ENCODE results near the gene ARFGEF2.

The ARFGEF2 gene

DNA sequence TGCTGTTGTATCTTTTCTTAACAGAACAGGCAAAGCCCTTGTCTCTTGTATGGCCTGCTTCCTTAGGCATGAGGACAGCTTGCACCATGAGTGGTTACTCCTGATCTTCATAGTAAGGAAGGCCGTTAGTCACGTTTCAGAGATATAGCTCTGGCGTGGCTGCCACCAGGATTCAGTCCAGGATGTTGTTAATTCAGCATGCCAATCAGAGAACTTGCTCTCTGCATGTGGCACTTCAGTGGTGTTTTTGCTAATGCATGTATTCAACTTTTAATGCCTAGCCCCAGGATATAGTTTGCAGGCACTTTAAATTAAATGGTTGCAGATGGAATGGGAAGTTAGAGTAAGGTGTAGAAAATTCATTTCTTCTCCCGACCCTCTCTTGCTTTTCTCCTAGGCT, 20.0 kb downstream of the ARFGEF2 start:
- no peak for DNase-seq (ENCODE audit: extremely low read depth, low read depth)
- TF ChIP-seq, protein P1, sequence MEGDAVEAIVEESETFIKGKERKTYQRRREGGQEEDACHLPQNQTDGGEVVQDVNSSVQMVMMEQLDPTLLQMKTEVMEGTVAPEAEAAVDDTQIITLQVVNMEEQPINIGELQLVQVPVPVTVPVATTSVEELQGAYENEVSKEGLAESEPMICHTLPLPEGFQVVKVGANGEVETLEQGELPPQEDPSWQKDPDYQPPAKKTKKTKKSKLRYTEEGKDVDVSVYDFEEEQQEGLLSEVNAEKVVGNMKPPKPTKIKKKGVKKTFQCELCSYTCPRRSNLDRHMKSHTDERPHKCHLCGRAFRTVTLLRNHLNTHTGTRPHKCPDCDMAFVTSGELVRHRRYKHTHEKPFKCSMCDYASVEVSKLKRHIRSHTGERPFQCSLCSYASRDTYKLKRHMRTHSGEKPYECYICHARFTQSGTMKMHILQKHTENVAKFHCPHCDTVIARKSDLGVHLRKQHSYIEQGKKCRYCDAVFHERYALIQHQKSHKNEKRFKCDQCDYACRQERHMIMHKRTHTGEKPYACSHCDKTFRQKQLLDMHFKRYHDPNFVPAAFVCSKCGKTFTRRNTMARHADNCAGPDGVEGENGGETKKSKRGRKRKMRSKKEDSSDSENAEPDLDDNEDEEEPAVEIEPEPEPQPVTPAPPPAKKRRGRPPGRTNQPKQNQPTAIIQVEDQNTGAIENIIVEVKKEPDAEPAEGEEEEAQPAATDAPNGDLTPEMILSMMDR (IDR thresholded peaks at IDR 0.05; ENCODE audit: low read depth, low read length, missing control alignments) = no peak
- no peak overlapping the region for H3K4me3 ChIP-seq (replicated peaks; ENCODE audit: low read depth, low read length)

DNA sequence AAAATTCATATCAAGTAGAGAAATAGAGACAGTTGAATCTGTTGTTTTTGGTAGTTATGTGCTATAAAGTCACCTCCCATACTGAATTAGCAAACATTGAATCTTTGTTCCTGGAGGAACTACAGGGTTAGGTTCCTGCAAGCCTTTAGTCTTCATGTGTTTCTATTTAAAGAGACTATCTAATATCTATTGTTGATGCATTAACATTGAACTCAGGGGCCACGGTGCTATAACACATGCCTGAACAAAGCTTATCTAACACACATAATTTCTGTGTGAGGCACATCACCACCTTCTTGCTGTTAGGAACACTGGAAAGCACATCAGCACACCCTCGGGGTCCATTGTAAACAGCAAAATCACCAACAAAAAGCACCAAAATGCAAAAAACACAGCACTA, 21.2 kb downstream of the ARFGEF2 start:
- no peak for DNase-seq (ENCODE audit: extremely low read depth, low read depth)
- TF ChIP-seq, protein P1 (IDR thresholded peaks at IDR 0.05; ENCODE audit: low read depth, low read length, missing control alignments) = no peak
- H3K4me3 ChIP-seq (replicated peaks; ENCODE audit: low read depth, low read length) = no peak overlapping the region

DNA sequence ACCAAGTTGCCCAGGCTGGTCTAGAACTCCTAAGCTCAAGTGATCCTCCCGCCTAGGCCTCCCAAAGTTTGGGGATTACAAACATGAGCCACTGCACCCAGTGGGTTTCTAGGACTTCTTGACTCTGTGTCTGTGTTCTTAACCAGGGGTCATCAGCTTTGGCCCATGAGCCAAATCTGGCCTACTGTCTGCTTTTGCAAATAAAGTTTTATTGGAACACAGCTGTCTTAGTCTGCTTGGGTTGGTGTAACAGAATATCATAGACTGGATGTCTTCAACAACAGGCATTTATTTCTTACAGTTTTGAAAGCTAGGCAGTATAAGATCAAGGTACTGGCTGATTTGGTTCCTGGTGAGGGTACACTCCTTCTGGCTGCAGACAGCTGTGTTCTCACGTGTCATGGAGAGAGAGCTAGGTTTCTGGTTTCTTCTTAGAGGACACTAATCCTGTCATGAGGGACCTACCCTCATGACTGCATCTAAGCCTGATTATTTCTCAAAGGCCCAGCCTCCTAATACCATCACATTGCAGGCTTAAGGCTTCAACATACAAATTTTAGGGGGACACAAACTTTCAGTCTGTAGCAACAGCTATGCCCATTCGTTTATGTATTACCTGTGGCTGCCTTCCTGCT, 23.3 kb downstream of the ARFGEF2 start:
- no peak overlapping the region for H3K4me3 ChIP-seq (replicated peaks; ENCODE audit: low read depth, low read length)
- no peak for DNase-seq (ENCODE audit: extremely low read depth, low read depth)
- TF ChIP-seq, protein P1 (IDR thresholded peaks at IDR 0.05; ENCODE audit: low read depth, low read length, missing control alignments) = no peak

DNA sequence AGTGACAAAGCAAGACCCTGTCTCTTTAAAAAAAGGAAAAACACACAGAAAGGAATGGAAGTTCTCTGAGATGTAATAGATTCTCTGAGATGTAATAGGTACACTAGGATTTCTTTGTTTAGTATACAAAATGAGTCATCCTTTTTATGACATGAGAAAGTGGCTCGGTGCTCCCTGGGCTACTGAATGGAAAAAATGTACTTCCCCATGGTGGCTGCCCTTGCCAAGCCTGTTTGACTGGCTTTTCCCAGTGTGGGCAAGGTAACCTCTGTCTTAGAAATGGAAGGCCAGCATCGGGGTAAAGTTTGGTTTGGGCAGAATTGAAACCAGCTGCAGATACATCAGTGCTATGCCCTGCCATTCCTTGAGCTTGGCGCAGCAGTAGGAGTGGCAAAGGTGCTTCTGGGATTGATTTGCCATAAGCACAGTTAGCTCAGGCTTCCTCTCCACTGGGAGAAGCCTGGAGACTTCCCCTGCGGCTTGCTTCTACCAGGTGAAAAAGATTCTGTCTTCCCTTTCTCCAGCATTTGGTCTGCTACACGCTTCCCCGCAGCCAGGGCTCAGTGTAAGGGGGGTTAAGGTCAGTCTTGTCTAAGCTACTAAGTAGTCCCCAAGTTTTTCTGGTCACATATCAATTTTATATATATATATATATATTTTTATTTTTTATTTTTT, 24.5 kb downstream of the ARFGEF2 start:
- TF ChIP-seq, protein P1 (IDR thresholded peaks at IDR 0.05; ENCODE audit: low read depth, low read length, missing control alignments) = no peak
- no peak for DNase-seq (ENCODE audit: extremely low read depth, low read depth)
- no peak overlapping the region for H3K4me3 ChIP-seq (replicated peaks; ENCODE audit: low read depth, low read length)

DNA sequence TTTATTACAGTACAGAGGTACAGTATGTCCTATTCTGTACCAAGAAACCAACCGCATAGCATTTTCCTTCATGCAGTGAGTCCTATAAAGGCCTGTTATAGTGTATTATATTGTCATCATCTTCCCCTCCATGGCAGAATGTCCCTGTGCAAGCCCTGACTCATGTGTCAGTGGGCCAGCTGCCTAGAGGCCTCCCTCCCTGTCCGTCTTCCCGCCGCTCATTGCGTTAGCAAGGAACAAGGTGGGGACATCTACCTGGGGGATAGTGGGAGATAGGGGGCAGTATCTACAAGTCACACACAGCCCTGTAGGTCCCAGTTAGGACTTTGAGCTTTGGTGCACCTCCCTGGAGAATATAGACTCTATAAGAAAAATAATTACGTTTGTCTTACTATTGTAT, 27.1 kb downstream of the ARFGEF2 start:
- H3K4me3 ChIP-seq (replicated peaks; ENCODE audit: low read depth, low read length) = no peak overlapping the region
- TF ChIP-seq, protein P1 (IDR thresholded peaks at IDR 0.05; ENCODE audit: low read depth, low read length, missing control alignments) = no peak
- no peak for DNase-seq (ENCODE audit: extremely low read depth, low read depth)

DNA sequence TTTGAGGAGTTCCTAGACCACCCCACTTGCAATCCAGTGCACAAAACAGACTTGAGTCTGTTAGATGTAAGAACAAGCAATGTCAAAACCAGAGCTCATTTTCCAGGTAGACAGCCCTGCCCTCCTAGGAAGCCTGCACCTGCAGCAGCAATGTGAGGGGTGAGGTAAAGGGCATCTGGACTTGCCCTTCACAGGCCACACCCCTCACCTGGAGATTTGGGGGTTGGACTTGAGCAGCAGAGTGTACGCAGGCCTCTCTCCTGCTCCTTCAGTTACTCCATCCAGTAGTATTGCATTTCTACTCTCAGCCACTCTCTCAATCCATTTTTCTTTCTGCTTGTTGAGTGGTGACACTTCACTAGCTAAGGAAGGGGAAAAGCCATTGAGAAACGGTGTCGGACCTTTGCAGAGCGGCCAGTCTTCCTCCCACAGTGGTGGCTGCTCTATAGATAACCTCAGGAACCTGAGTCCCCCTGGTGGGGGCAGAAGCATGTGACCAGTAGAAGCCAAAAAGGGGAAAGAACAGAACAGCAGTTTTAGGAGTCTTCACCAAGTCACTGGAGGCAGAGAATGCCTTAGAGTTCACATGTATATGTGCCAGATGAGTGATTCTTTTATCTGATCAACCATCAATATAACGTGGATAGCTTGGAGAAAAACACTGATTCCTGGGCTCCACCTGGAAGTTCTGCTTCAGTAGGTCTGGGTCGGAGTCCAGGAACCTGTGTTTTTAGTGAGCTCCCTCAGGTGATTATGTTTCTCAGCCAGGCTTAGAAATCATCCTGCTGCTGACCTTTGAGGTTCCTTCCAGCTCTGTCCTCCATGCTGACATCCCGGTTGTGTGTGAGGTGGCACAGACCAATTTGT, 28.0 kb downstream of the ARFGEF2 start:
- TF ChIP-seq, protein P1 (IDR thresholded peaks at IDR 0.05; ENCODE audit: low read depth, low read length, missing control alignments) = no peak
- no peak for DNase-seq (ENCODE audit: extremely low read depth, low read depth)
- H3K4me3 ChIP-seq (replicated peaks; ENCODE audit: low read depth, low read length) = no peak overlapping the region

All from HFF-Myc (cell line).